Measurements from ENCODE around the gene PYGO2.
A peak's percentile ranks its signal among the peaks of the same experiment; 100 is the strongest.

Gene PYGO2

GRCh38 chr1:154943649-154944400 is 17.8 kb downstream of the PYGO2 start:
- no peak for DNase-seq (ENCODE audit: low read depth)

DNA sequence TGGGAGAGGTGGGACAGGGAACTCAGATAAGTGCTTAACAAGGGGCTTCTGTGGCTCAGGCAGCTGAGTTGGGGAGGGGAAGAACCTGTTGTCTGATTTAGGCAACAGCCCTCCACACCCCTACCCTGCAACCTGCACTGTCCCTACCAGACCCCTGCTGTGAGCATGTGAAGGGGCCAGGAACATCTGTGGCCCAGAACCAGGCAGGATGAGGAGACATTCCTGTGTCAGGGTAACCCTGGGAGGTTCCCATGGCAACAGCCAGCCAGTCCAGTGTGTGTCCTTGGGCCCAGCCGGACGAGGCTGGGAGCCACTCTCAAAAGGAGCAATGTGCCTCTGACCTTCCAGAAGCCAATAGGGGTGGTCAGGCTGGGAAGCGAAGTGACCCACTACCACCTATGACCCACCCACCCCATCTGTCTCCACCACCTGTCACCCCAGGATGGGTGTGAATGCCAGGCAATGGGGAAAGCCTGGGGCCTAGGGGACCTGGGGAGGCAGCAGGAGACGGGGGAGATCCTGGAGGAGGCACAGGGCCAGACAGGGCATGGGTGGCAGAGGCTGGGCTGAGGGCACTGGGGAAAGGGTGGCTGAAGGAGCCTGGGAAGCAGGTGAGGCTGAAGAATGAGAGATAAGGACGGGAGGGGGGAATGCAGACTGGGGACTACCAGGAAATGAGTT is 20.1 kb downstream of the PYGO2 start:
- DNase-seq (ENCODE audit: low read depth) = no peak

DNA sequence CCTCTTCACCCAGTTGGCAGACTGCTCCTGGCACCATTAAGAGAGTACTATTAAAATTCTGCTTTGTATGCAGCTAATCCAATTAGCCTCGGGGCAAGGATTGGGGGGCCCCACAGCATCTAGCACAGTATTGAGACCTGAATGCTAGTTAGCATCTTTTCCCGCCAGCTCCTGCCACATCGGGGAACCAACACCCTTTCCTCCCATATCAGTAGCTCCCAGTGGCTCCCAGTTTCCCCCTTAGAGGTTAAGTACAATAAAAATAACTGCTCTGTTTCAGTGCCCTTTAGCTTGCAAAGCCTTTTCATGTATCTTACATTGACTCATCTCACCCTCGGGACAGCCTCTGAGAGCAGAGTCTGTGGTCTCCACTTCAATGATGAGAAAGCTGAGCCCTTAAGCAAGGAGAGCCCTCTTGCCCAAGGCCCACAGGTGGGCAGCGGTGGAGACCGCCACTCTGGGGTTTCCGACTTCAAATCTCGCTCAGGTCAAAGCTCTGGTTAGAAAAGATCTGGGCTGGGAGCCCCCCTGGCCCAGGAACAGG is 20.9 kb downstream of the PYGO2 start:
- no peak for DNase-seq (ENCODE audit: low read depth)

GRCh38 chr1:154940213-154940560 is 21.4 kb downstream of the PYGO2 start:
- no peak for DNase-seq (ENCODE audit: low read depth)

- no peak for DNase-seq (ENCODE audit: low read depth)
Measured at GRCh38 chr1:154938604-154939399, 22.8 kb downstream of the PYGO2 start.

GRCh38 chr1:154937988-154938386 is 23.6 kb downstream of the PYGO2 start:
- DNase-seq (ENCODE audit: low read depth) = no peak

DNA sequence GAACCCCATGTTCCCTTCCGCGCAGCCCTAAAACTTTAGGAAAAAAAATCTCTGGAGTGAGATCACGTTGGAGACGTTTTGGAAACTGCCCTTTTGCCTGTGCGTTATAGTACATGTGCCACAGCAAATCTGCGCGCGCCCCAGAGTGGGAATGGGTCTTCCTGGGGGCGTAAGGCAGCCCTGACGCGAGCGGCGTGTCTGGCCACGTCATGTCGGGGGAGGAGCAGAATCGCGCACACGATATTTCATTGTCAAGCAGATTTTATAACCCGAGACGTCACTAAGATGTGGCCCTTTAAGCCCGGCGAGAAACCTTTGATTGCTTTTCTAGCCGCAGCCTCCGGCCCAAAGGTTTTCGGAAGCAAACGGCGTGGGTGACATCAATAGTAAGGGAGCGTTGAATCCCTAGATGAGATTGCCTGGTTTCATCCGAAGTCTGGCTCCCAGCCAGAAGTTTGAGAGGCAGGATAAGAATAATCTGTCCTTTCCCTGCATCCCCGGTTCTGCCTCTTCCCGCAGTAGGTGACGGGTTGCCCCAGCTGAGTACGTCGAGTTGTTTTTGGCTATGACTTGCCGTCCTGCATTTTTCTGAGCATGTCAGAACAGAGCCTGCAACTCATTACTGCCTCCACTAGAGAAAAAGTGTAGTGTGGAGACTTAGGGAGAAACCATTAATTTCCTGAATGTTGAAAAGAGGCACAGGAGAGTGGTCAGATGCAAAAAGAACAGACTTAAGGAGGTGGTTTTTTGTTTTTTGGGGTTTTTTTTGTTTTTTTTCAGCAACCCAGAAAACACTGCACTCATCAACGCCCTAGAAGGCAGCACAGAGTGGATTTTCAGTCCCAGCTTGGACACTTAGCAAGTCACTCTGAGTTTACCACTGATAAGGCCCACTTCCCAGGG is 24.2 kb downstream of the PYGO2 start:
- DNase-seq (ENCODE audit: low read depth) = peak; percentile 77

DNA sequence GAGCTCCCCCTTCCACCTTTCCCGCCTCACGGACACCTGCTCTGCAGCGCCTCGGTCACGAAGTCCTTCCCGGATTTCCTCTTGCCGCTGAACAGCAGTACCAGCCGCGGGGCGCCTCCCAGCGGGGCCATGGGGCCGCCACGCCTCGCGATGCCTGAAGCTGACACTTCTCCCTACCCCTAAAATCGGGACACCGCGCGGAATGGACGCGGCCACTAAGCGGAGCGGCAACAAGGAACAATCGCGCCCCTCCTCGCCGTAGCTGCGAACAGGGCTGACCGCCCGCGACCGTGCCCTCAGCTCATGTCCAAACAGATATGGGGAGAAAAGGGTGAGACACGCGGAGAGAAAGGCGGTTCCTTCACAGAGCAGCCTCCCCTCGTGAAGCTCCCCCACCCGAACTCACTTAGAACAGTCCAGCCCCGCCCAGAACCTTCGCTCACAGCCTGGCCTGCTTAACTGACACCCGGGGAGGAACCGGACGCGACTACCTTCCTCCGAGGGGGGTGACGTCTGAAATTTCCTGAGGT is 25.0 kb downstream of the PYGO2 start, which contains the start of gene PMVK:
Gene PMVK, minus strand, starts transcription at position 165 of the 530 bp plus-strand sequence. Its CDS starts 34 bp downstream, at position 131.
- peak; percentile 89 for DNase-seq (ENCODE audit: low read depth)

- DNase-seq (ENCODE audit: low read depth) = no peak
Measured at GRCh38 chr1:154935749-154936554, 25.6 kb downstream of the PYGO2 start.

DNA sequence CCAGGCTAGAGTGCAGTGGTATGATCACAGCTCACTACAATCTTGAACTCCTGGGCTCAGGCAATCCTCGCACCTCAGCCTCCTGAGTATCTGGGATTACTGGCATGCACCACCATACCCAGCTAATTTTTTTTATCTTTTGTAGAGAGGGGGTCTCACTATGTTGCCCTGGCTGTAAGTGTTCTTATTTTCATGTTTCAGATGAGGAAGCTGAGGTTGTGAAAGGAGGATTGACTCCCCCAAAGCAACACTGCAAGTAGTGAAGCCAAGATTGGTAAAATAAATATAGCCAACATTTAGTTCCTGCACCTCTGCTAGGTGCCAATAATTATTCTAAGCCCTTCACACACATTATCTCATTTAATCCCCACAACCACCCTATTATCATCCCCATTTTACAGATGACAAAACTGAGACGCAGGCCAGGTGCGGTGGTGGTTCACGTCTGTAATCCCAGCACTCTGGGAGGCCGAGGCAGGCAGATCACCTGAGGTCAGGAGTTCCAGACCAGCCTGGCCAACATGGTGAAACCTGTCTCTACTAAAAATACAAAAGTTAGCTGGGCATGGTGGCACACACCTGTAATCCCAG is 27.1 kb downstream of the PYGO2 start:
- no peak for DNase-seq (ENCODE audit: low read depth)

- DNase-seq (ENCODE audit: low read depth) = no peak
Measured at GRCh38 chr1:154931940-154932487, 29.6 kb downstream of the PYGO2 start.

DNA sequence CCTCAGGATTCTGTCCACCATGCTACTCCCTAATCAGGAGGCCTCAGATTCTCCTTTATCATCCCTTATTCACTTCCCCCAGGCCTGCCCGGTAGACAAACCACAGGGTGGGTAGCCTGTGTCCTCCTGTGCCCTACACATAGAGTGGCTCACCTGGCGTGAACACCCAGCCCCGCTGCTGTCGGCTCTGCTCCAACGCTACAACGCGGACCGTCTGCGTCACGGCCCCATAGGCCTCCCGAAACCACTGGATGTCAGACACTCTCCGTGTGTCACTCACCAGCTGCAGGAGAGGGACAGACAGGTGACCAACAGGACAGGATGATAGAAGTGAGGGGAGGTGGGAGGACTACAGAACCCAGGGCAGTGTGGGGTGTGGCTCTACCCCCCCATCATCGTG is 35.4 kb downstream of the PYGO2 start:
- no peak for DNase-seq (ENCODE audit: low read depth)

- no peak for DNase-seq (ENCODE audit: low read depth)
Measured at GRCh38 chr1:154925335-154926170, 36.0 kb downstream of the PYGO2 start.

DNA sequence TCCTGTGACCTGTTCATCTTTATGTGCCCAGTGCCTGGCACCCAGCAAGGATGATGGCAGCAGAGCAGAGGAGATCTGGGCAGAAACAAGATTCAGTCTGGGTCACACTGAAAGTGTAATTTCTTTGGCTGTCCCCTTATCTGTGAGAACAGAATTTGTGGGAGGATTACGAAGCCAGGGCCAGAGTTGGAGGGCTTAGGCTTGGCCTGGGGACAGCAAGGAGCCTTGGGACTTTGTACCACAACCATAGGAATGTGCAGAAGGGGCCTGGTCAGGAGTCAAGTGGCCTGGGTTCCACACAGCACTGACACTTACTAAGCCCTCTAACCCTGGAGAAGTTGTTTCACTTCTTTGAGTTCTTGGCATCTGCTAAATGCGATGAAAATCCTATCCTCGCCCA is 37.9 kb downstream of the PYGO2 start:
- DNase-seq (ENCODE audit: low read depth) = no peak

DNA sequence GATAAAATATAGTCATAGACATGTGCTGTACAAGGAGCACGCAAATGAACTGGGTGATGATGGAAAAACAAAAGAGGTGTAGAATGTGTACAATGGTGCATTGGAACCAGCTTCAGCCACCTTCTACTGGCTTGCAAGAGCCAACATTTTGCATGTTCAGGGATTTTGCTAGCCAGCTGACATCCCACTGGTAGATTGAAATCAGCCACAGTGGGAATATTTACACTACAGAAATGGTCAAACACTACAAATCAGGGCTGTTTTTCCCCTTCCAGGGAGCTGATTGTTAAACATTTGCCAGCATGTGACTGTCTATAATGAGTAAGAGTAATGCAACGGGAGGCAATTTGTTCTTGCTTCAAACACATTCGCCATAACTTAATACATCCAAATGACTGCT is 48.3 kb downstream of the PYGO2 start:
- no peak for DNase-seq (ENCODE audit: low read depth)

DNA sequence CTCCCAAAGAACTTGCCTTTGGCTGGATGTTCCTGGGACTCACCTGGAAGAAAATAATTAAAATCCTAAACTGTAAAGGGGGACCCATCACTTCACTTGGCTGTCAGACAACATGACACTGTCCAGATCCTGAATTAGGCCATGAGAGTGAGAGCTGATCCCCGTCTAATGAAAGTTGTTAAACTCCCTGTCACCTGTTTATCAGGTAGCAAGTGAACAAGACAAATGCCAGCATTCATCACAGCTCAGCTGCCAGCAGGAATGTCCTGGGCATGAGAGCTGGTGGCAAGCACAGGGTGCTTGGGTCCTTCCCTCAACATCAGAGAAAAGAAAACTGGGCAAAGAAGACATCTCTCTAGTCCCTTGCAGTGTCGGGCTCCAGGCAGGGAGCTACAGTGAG is 48.8 kb downstream of the PYGO2 start:
- DNase-seq (ENCODE audit: low read depth) = no peak

DNA sequence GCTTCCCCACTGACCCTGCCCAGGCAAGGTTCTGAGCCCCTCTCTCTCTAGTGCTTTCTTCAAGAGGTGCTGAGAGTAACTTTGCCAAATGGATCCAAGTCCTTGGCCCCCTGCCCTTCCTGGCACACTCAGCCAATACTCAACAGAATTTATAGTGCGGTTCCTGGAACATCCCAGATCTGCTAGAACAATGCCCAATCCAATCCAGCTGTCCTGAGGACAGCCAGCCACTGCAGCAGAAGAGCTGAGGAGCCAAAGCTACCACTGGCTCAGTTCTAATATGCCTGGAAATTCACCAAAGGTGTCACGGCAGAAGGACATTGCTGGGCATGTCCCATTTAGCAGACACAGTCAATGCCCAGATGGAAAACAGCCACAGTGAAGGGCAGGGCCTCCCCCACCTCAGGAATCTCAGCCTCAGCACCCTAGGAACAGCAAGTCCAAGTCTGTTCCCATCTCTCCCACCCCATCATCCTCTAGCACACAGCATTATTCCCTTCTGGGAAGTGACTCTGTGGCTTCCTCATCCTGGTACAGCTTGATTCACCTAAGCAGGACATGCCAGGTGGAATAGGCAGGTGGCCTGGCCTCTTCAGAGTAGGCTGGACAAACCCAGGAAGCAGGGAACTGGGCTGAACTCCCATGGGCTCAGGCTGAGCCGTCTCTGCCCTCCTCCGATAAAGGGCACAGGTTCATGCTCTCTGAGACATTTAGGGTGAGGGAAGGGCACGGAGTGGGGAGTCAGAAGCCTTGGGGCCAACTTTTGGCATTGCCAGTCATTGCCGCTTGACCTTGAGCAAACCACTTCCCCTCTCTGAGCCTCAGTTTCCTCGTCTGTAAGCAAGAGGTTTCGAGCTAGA is 49.7 kb downstream of the PYGO2 start:
- no peak for DNase-seq (ENCODE audit: low read depth)

DNA sequence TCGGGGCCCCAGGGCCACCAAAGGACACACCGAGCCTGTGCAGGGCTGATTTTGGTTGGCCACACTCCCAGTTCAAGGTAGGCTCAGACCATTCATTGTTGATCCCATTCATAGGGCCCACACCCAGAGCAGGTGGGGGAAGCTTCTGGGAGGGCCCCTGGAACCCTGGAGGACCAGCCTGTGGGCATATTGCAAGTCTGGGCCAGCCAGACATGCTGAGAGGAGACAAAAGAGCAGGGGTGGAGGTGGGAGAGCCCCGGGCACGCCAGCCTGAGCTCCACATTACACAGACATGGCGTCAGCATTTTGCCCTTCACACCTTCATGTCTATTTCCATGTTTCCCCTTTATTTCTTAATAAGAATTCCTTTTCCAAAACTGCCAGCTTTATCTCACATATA is 50.7 kb downstream of the PYGO2 start:
- DNase-seq (ENCODE audit: low read depth) = no peak

Data from activated T-helper 1 cell treated with Interleukin-2 at 50 U/mL for 16 hours (primary cell).